Activated CD4-positive, alpha-beta T cell treated with anti-CD3 and anti-CD28 coated beads for 1 hour (primary cell): ENCODE results near the gene CLDN22.

Experiments
- DNase-seq: peaks from one replicate; pipeline ENCODE4 v3.0.0-alpha.2; 2020

The CLDN22 gene

DNA sequence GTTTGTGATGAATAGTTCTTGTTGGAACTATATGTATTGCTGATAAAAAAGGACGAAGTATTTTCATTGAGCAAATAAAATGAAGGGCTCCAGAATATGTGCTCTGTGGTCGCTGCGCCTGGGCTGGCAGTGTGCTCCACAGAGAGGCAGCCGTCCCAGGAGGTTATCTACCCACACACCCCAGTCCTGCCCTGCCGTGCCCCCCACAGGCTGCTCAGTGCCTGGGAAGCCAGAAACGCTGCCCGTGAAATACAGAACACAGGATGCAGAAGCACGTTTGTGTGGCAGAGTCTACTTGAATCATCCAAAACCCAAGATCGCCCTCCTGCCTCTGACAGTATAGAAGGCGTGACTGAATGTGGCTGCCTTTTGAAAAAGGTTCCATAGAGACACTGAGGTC lies 1.4 kb downstream of the CLDN22 start:
- no peak for DNase-seq

DNA sequence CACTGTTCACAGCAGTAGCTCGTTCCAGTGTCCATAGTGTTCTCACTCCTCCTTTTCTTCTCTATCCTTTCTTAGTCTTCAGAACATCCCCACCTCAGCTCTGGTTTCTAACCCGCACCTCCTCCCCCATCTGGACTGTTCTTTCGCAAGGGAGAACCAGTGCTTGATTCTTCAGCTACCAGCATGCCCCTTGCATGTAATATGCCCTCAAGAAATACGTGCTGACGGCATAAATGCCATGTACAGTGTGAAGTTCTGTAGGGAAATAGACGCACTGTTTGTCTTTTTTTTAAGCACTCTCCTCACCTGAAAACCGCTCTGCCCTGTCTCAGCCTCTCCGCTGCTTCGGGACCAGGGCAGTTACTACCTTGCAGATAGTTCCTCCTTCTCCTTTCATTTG lies 5.3 kb downstream of the CLDN22 start:
- no peak for DNase-seq

DNA sequence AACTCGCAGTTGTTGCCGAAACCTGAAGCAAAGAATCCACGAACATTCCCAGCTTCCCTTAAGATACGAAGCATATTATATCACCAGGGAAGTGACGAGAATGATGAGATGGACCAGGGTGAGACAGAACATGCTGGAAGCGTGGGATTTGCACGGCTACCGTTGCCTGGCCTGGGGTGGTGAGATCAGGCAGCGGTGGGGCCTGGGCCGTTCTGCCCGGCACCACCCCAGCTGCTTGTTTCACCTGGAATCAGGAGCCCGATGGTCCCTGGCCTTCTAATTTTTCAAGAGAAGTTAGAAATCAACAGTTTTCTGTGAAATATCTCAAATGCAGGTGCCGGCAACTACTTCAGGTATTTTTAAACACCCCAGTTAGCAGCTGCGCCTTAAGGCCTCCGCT lies 5.7 kb downstream of the CLDN22 start:
- no peak for DNase-seq

DNA sequence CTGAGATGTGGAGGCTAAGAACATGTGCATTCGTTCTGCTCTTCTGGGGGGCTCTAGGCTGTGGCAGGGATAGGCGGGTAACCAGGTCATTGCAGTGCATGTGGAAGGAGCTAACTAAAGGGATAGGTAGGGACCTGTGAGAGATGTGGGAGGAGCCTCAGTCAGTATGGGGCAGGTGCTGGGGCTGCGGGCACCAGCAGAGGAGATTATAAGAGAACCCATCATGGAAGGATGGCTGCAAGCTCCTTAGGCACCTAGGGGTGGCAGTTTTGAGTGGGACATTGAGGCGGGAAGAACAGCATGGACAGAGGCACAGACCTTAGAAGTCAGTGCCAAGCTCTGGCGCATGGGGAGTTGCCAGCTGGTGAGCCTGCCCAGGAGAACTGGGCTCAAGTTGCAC lies 7.2 kb downstream of the CLDN22 start:
- no peak for DNase-seq

DNA sequence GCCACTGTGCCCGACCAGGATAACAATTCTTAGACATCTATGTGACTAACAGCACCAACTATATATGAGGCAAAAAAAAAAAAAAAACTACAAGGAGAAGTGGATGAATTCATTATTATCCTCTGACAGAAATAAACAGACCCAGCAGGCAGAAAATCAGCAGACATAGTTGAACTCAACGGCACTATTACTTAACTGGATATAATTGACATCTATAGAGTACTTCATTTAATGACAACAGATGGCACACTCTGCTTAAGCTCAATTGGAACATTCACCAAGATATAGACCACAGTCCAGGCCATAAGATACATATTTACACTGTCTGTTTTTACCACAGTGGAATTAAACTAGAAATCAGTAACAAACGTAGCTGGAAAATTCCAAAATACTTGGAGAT lies 13.3 kb downstream of the CLDN22 start:
- DNase-seq = no peak

DNA sequence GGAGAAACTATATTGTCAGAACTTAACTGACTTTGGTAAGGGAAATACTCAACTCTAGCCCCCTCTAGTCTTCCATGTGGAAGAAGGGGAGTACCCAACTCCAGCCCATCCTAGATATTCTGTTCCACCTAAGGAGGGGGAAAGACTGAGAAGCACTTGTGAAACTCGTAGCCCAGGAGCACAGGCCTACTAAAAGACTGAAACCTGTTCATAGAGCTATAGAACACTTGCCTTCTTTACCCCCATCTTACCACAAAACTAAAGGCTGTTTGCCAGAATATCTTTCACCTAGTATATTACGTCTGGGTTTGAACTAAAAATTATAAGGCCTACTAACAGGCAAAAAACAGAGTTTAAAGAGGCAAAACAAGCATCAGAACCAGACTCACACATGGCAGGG lies 15.5 kb downstream of the CLDN22 start:
- no peak for DNase-seq

DNA sequence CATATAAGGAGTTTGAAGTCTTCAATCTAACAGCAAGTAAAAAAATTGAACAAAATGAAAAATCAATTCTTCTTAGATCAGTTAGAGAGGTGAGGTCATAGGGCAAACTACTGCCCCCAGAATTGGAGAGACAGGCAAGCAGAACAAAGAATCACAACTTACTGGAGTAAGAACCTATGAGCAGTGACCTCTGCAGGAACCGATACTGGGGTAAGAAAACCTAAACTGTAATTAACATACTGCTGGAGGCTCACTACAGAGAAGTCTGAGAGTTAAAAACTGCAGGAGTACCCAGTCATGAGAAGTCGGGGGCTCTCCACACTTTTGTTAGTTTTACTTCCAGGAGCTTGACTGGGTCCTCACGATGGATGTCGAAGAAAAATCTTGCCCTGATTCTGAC lies 16.0 kb downstream of the CLDN22 start:
- no peak for DNase-seq

DNA sequence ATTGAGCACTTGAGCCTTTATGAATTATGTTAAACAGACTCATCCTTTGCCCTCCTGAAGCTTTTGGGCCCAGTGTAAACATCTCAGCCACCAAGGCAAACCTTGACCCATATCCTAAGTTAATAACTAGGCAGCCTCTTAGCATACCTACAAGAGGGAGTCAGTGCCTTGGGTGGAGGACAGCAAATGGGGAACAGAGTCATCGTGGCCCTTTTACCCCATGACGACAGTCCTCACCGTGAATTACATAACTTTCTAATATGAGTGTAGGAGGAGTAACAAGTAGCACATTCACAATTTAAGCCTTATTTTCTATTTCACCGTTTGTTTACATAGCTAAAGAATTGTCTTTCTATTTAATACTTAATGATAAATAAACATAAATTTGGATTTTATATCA lies 16.8 kb downstream of the CLDN22 start:
- DNase-seq = no peak

DNA sequence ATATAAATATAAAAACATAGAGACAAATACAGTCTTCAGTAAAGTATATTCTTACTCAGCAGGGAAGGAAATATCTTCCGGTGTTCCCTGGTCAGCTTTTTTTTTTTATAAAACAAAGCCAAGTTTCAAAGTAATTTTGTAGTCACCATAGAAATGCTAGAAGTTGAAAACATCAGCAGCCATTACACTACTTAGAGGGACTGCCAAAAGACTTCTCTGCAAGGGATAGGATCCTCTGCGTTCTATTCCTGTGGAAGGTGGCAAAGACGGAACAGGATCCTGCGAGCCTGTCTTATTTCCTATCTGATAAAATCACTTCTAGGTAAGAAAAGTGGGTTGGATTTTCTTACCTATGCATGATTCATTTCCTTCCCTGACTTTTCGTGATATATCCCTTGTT lies 19.4 kb downstream of the CLDN22 start:
- DNase-seq = no peak

DNA sequence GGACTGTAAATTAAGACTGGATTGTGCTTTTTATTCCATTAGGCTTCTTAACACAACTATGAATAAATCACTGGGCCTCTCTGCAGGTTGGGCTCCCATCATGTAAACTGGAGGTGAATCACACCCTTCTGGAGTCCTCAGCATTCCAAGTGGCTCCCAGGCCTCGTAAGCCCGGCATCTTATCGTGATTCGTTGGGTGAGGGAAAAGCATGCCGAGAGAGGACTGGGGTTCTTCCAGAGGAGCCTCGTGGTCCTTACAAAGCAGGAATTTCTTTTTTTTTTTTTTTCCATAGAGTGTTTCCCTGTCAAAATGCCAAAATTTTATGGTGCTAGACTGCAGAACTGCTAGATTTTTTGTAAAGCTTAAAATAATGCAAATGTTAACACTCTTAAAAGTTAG lies 20.0 kb downstream of the CLDN22 start:
- DNase-seq = no peak

DNA sequence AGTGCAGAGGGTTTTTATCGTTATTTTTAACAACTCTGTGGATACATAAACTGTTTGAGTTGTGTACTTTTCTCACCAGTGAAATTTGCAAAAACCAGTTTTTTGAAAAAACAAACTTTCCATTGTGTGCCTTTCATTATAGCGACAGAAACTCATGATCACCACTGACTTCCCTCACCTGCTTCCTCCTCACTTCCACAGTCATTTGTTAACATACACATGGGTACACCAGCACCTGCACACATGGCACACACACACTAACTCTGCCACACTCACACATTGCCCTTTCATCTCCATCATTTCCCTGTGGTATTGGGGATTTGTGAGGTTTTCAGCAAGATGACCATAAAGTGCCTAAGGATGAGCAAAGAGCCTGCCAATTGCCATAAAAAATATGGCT lies 20.6 kb downstream of the CLDN22 start:
- DNase-seq = no peak

DNA sequence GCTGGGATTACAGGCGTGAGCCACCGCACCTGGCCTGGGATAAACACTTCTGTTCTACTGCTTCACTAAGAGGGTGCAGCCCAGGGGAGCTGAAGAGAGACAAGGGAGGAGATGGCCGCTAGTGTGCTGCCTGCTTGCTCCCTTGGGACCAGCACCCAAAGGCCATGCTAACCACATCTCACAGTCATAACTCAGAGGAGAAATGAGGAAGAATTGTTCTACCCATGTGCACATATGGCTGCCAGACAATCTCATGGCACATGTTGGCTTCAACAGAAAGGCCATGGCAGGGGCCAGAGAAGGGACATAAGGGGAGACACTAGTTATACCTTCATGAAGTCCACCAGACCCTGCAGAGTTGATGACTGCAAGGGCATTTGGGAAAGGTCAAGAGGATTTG lies 22.4 kb downstream of the CLDN22 start:
- DNase-seq = no peak

DNA sequence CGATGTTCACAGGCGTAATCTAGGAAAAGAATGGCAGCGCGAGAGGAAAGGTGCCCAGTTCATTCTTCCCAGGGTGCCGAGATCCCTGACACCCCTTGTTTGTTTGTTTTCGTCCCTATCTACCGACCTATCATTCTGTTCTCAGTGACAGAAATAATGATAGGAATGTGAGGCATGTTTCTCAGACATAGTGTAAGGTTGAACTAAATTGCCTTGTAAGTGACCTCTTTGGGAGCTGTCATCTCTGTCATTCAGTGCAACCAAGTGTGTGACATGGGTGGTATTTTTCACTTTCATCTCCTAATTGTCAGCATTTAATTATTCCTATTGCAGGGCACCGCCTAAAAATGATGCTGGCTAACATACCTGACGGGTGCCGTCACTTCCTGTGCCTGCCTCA lies 24.4 kb downstream of the CLDN22 start:
- no peak for DNase-seq

DNA sequence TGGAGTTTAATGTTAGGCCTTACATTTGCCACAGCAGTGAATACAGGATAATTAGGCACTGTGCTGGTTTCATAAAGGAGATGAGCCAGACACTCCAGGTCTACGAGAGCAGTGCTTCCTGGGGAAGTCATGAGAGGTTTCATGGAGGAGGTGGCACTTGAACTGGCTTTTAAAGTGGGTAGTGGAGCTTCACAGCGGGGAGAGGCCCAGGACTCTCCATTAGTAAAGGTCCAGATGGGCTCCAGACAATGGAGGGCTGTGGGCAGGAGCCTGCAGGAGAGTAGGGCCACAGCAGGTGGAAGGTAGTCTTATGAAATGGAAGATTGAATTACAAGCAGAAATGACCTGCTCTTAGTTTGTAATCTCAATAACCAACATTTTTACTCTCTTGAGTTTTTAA lies 29.0 kb downstream of the CLDN22 start:
- no peak for DNase-seq

DNA sequence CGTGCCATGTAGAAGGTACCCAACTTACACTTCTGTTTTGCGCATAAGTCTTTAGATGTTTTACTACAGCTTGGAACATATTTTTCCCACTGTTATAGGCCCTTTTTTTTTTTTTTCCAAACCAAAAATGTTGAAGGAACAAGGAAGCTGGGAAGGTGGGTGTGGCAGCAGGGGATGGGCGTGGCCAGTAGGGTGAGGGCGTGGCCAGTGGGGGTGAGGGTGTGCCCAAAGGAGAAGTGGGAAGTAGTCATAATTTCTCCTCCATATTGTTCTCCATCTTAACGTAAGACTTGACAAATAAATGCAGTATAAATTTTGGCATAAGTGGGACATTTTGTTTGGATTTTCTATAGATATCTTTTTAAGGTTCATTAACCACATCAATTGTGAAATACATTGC lies 30.4 kb downstream of the CLDN22 start:
- no peak for DNase-seq

DNA sequence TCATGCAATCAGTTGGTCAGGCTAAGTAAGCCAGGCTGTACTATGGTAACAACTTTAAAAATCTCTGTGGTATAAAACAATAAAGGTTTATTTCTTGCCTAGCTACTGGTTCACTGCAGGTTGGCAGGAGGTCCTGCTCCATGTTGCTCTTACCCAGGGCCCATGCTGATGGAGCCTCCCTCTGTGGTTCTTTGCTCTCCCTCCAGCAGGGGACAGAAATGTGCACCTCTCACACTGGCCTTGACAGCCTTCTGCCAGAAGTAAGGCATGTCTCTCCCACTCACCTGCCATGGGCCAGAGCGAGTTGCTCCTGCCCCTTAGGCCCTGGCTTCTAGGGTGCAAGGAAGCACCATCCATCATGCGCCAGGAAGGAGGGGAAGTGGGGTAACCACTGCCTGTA lies 31.1 kb downstream of the CLDN22 start:
- DNase-seq = no peak

DNA sequence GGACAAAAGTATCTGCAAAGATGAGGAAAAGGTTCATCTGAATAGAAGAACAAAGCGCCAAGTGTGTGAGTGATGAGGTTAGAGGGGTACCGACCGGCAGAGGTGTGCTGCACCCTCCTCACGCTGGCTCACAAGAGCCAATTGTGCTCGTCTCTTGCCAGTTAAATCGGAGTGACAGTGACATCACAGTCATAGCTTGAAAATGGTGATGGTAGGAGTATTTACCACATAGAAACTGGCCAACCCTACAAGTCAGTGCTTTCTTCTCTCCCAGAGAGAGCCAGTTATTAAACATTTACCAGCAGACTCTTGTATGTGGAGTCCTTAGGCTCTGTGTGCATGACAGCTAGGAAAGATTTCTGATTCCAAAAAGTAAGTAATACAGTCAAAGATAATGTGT lies 32.4 kb downstream of the CLDN22 start:
- no peak for DNase-seq

DNA sequence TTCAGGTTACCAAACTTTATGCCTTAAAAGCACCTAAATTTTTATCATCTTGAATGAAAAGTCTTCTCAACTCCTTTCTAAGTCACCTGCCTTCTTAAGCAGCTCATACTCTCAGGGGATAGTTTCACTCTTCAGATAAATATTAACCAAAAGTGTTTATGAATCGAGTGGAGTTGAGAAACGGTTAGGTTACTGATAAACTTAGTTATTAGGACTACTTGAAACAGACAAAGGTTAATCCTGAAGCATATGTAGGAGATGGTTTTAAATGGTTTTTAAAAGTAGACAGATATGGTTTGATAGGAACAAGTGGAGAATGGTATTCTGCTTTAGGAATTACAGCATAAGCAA lies 32.8 kb downstream of the CLDN22 start:
- DNase-seq = no peak

DNA sequence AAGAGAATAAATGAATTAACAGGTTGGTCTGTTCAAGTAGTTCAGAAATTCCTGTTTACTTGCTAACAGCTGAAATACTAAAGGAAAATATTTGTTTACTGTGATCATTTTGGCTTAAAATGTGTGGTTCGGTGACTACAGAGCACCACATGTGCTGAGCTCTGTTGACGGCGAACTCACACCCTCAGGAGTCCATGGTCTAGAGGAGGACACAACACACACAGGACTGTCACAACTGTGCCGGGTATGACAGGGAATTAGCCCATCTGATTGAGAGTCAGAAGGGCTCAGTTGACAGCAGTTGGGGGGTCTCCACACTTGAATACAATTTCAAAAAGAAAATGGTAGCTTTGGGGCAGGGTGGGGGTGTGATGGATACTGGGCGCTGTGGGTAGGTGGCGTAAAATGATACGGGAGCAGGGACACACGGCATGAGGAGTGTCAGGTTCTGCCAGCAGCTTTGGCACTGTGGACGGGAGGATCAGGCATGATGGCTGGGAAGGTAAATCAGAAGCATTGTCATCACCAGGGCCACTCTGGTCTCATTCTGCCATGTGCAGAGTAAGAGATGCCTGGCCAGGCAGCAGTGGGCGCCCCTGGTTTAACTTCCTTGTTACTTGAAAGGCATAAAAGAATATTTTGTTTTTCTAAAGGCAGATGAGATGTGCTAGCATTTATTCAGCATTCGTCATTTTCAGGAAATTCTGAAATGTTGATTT lies 33.3 kb downstream of the CLDN22 start:
- no peak for DNase-seq

DNA sequence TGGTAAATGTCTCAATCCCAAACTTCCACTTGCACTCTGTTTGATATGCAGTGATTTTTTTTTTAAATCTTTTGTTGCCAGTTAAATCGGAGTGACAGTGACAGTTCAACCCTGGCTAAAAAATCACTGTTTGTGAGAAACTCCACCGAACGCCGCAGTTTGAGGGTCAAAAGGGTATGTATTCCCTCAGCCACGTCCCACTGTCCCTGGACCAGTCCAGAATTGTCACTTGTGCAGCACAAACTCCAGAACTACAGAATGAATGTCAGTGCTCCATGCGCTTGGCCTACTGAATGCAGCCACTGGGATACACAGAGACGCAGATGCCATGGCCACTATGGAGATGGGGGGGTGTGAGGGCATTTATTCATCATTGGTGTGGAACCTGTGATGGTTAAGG lies 34.2 kb downstream of the CLDN22 start:
- DNase-seq = no peak

DNA sequence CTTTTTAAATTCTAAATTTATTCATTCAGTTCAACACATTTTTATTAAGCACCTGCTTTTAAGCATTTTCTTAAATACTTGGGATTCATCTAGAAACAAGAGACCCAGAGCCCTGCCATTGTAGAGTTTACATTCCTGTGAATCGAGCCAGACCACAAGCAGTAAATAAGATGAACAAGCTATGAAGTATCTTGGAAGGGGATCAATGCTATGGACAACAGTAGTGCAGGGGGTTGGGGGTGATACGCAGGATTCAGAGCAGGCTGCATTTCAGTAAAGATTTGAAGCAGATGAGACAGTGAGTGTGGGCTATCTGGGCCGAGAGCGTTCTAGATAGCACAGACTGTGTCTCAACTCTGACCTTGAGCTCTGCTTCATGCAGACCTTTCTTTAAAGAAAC lies 35.1 kb downstream of the CLDN22 start:
- DNase-seq = no peak

DNA sequence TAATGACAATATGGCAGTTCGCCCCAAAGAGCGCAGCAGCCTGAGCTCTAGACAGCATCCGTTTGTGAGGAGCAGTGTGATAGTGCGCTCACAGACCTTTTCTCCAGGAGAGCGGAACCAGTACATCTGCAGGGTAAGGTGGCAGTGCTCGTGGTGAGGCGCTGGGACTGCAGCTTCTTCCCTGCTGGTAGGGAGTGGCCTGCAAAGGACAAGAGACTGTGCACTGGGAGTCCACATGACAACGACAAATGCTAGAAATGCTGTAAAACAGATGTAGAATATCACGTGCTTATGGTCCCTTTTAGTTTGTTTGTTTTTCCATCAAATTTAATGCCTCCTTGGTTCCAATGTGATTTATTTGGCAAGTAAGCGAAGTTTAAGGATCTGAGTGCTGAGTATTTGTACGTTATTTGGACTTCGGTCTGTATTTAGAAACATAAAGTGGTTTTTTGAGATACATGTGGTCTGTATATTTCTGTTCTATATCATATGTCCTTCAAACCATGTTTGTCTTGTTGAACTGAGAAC lies 35.8 kb downstream of the CLDN22 start:
- DNase-seq = no peak

DNA sequence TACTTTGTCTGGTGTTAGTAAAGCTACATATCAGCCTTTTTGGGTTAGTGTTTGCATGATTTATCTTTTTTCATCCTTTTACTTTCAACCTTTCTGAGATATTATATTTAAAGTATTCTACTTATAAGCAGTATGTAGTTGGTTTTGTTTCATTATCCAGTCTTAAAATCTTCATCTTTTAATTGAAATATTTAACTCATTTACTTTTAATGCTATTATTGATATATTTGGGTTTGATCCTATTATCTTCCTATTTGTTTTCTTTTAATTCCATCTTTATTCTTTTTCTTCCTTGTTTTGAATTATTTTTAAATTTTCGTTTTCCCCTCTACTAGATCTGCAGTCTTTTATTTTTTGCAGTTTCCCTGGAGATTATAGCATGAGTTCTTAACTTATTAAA lies 44.0 kb downstream of the CLDN22 start:
- no peak for DNase-seq

DNA sequence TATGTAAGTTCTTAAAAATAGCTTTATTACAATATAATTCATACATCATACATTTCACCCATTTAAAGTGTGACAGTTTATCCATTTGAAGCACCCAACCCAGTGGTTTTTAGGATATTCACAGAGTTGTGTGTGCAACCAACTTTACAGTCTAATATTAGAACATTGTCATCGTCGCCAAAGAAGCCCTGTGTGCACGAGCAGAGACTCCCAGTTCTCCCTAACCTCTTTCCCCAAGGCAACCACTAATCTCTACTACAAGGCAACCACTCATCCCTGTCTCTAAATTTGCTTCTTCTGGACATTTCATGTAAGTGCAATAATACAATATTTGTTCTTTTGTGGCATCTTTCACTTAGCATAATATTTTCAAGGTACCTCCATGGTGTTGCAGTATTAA lies 47.7 kb downstream of the CLDN22 start:
- no peak for DNase-seq

DNA sequence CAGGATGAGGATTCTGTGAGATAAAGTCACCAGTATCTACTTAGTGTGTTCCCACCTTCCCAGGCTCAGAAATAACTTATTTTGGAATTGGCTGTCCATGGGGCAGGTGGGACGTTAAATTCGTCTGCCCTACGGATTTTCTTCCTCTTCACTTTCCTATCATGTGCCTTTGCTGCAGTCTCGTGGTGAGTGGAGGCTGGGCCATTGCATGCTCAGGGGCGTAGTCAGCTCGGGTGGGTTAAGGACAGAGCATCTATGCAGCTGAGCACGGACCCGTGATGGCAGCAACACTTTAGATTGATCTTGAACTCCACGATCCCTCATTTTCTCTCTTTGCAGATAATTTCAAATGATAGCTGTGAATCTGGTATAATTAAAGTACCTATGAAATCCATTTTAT lies 51.5 kb downstream of the CLDN22 start:
- no peak for DNase-seq
